Esophagus muscularis mucosa (tissue), 4 donors: Measurements from ENCODE around the gene KPNA4. TPM values are rescaled to one million over a fixed set of nuclear protein-coding genes. Genes with fewer than 3 reads are reported as not detected.

Experiments
- DNase-seq: peaks from one replicate; pipeline ENCODE4 v3.0.0-alpha.2; 2017; ENCODE audit errors: extremely low spot score
- H3K27ac ChIP-seq, 4 donors: fragments of 200-600 bp; sonication (generic); replicated peaks in 1 of 4; 1 replicate in 3 of 4; 2 replicates in 1 of 4; pipeline ENCODE4 v1.5.1; 2016 to 2019; ENCODE audit warnings: mild to moderate bottlenecking in 1 of 4
- H3K27me3 ChIP-seq, 4 donors: fragments of 200-600 bp; sonication (generic); one replicate each; pipeline versions ENCODE4 v1.5.1 to v1.6.0; 2016 to 2019
- H3K36me3 ChIP-seq, 4 donors: fragments of 200-600 bp; sonication (generic); one replicate each; pipeline ENCODE4 v1.5.1; 2016 to 2019
- H3K4me1 ChIP-seq, 4 donors: fragments of 200-600 bp; sonication (generic); one replicate each; pipeline ENCODE4 v1.5.1; 2016 to 2019
- H3K4me3 ChIP-seq, 4 donors: fragments of 200-600 bp; sonication (generic); 1 replicate in 2 of 4; 2 replicates in 2 of 4; pipeline ENCODE4 v1.5.1; 2016 to 2019; ENCODE audit warnings: mild to moderate bottlenecking in 4 of 4, moderate library complexity in 1 of 4
- H3K9me3 ChIP-seq, 4 donors: fragments of 200-600 bp; sonication (generic); 1 replicate in 3 of 4; 2 replicates in 1 of 4; pipeline ENCODE4 v1.5.1; 2016 to 2019
- CTCF ChIP-seq, 3 experiments: fragments of 200-600 bp in 2 of 3; fragments of 450-650 bp in 1 of 3; sonication (generic) in 2 of 3; IDR thresholded peaks; one replicate each; pipeline ENCODE4 v1.5.1; 2017 to 2019; ENCODE audit warnings: antibody characterized with exemption in 3 of 3, mild to moderate bottlenecking in 2 of 3, moderate library complexity in 1 of 3
- EP300 ChIP-seq: sonication (generic); formaldehyde crosslinking; IDR thresholded peaks from one replicate; pipeline ENCODE4 v1.6.1; 2017; ENCODE audit warnings: antibody characterized with exemption
- POLR2A ChIP-seq: fragments of 450-650 bp; IDR thresholded peaks from one replicate; pipeline ENCODE4 v1.6.1; 2017; ENCODE audit warnings: antibody characterized with exemption, moderate library complexity, mild to moderate bottlenecking, low read depth
- POLR2AphosphoS5 ChIP-seq, 2 donors: sonication (generic); formaldehyde crosslinking; IDR thresholded peaks; one replicate each; pipeline ENCODE4 v1.6.1; 2017; ENCODE audit warnings: antibody characterized with exemption in 2 of 2
- WGBS: methylation state at CpG from one replicate; pipeline ENCODE4 v1.1.5; 2018; 5-methylcytosine and 5-hydroxymethylcytosine counted together
- intact Hi-C: fragments of 100-400 bp; cut with DNase I; formaldehyde crosslinking; loops from one replicate; pipeline ENCODE4 v1.15.1; 2023
- total RNA-seq, 4 donors: library from RNA; depleted of rRNA; stranded (reverse); fragments of >200 nt; gene quantifications; one replicate each; pipeline versions ENCODE4 v1.1.0 to v1.2.1, GENCODE V29; 2016

KPNA4 gene
- total RNA-seq, 4 donors from 2014 or later, result 48.2 to 60.6 (median 55.3) TPM

- H3K9me3 ChIP-seq, result peaks cover 0 to 14% (median 6%) of the 10 kb centered on the region in 4 donors
Measured at GRCh38 chr3:160586679-160587078, 21.3 kb upstream of the KPNA4 start.

GRCh38 chr3:160583451-160583850, 18.1 kb upstream of the KPNA4 start:
- H3K4me3 ChIP-seq, result no peak overlapping the region
- DNase-seq, result no peak
- H3K36me3 ChIP-seq, result no peaks in the 10 kb centered on the region
- intact Hi-C loops, result no loop called here
- H3K9me3 ChIP-seq, result peaks cover 0 to 20% (median 11%) of the 10 kb centered on the region in 4 donors
- H3K27me3 ChIP-seq, result peaks cover 0 to 3% (median 0%) of the 10 kb centered on the region in 4 donors
- no peaks in the 10 kb centered on the region for H3K4me1 ChIP-seq
- no peak overlapping the region for H3K27ac ChIP-seq
- TF ChIP-seq POLR2A (no peak), POLR2AphosphoS5 (IDR thresholded peaks at IDR 0.05) (no peak), EP300 (no peak), CTCF (IDR thresholded peaks at IDR 0.05) (no peak)

More at GRCh38 chr3:160586679-160587078, 21.3 kb upstream of the KPNA4 start:
- no peak for DNase-seq
- WGBS, result 93% methylated on average over 3 of the region's 3 CpGs
- intact Hi-C loops, result no loop called here
- H3K27ac ChIP-seq, result no peak overlapping the region
- H3K4me3 ChIP-seq, result no peak overlapping the region
- no peaks in the 10 kb centered on the region for H3K27me3 ChIP-seq
- H3K36me3 ChIP-seq, result no peaks in the 10 kb centered on the region
- H3K4me1 ChIP-seq, result no peaks in the 10 kb centered on the region
- TF ChIP-seq EP300 (no peak), POLR2A (no peak), CTCF (IDR thresholded peaks at IDR 0.05) (no peak), POLR2AphosphoS5 (IDR thresholded peaks at IDR 0.05) (no peak)

- intact Hi-C loops, result no loop called here
- 98% methylated on average over 2 of the region's 2 CpGs for WGBS
- H3K9me3 ChIP-seq, result peaks cover 0 to 18% (median 8%) of the 10 kb centered on the region in 4 donors
Measured at GRCh38 chr3:160580938-160581337, 15.6 kb upstream of the KPNA4 start.

GRCh38 chr3:160577556-160578195, 12.3 kb upstream of the KPNA4 start:
- intact Hi-C loops, result no loop called here
- no peaks in the 10 kb centered on the region for H3K36me3 ChIP-seq
- H3K9me3 ChIP-seq, result peaks cover 0 to 18% (median 8%) of the 10 kb centered on the region in 4 donors
- H3K4me3 ChIP-seq, result no peak overlapping the region
- WGBS, result 60% methylated on average over 4 of the region's 4 CpGs
- no peak overlapping the region for H3K27ac ChIP-seq
- H3K27me3 ChIP-seq, result peaks cover 0 to 3% (median 0%) of the 10 kb centered on the region in 4 donors
- no peaks in the 10 kb centered on the region for H3K4me1 ChIP-seq
- no peak for TF ChIP-seq CTCF (IDR thresholded peaks at IDR 0.05)
- no peak for TF ChIP-seq POLR2AphosphoS5 (IDR thresholded peaks at IDR 0.05)
- no peak for TF ChIP-seq EP300
- no peak for TF ChIP-seq POLR2A
- no peak for DNase-seq

More at GRCh38 chr3:160580938-160581337, 15.6 kb upstream of the KPNA4 start:
- H3K4me1 ChIP-seq, result no peaks in the 10 kb centered on the region
- H3K36me3 ChIP-seq, result no peaks in the 10 kb centered on the region
- H3K4me3 ChIP-seq, result no peak overlapping the region
- no peak for TF ChIP-seq POLR2A
- no peak for TF ChIP-seq CTCF (IDR thresholded peaks at IDR 0.05)
- TF ChIP-seq POLR2AphosphoS5 (IDR thresholded peaks at IDR 0.05), result no peak
- no peak for TF ChIP-seq EP300
- H3K27ac ChIP-seq, result no peak overlapping the region
- DNase-seq, result no peak
- H3K27me3 ChIP-seq, result peaks cover 0 to 3% (median 0%) of the 10 kb centered on the region in 4 donors
